IMR-90 (cell line): ENCODE measurements around the gene NUDT6. TPM values are rescaled to one million over a fixed set of nuclear protein-coding genes. Genes with fewer than 3 reads are reported as not detected.

Experiments used
- ATAC-seq: fragments of 200-7000 bp; cut with Tn5 transposase; 2 replicates; pipeline ENCODE4 v1.9.1; 2020; ENCODE audit warnings: low read depth, mild to moderate bottlenecking, moderate library complexity
- BruUV-seq: library from RNA; stranded (reverse); fragments of 400-500 nt; replicated peaks from 2 replicates; lab custom pipeline; 2021; lab: Mats Ljungman, UMichigan
- CTCF ChIA-PET: fragments of 300-600 bp; formaldehyde crosslinking; extraction: SDS; loops from one replicate; lab custom pipeline; 2021; ENCODE audit warnings: antibody characterized with exemption; lab: Yijun Ruan, JAX
- POLR2A ChIA-PET: fragments of 300-600 bp; sonication (Branson Sonifier 250); formaldehyde crosslinking; loops from one replicate; lab custom pipeline; 2022; ENCODE audit warnings: antibody characterized with exemption; ENCODE audit not compliant: unreplicated experiment; lab: Charles Lee
- DNase-seq: peaks from one replicate; pipeline ENCODE4 v3.0.0; 2013
- H2AFZ ChIP-seq: replicated peaks from 2 replicates; pipeline ENCODE3; 2013; ENCODE audit warnings: low read length, mild to moderate bottlenecking; ENCODE audit not compliant: poor library complexity
- H2AK5ac ChIP-seq: 2 replicates; pipeline ENCODE4 v1.6.1; 2013; ENCODE audit warnings: low read depth, low read length, inconsistent platforms
- H2AK9ac ChIP-seq: replicated peaks from 2 replicates; pipeline ENCODE3; 2013; ENCODE audit warnings: mild to moderate bottlenecking, low read depth, low read length, moderate library complexity; ENCODE audit not compliant: poor library complexity
- H2BK120ac ChIP-seq: 2 replicates; pipeline ENCODE4 v1.6.1; 2013; ENCODE audit warnings: low read depth, low read length, inconsistent platforms
- H2BK15ac ChIP-seq: 3 replicates; pipeline ENCODE4 v1.6.1; 2013; ENCODE audit warnings: low read depth, low read length, inconsistent platforms
- H2BK20ac ChIP-seq: 2 replicates; pipeline ENCODE4 v1.6.1; 2013; ENCODE audit warnings: low read depth, mild to moderate bottlenecking, inconsistent platforms, low read length, moderate library complexity
- H2BK5ac ChIP-seq: 2 replicates; pipeline ENCODE4 v1.6.1; 2013; ENCODE audit warnings: mild to moderate bottlenecking, low read depth, low read length, inconsistent platforms; ENCODE audit not compliant: poor library complexity, severe bottlenecking
- H3K14ac ChIP-seq: replicated peaks from 2 replicates; pipeline ENCODE4 v1.6.1; 2013; ENCODE audit warnings: low read depth, low read length, inconsistent platforms
- H3K18ac ChIP-seq: 2 replicates; pipeline ENCODE4 v1.6.1; 2013; ENCODE audit warnings: low read depth, low read length, control low read depth
- H3K23ac ChIP-seq: 2 replicates; pipeline ENCODE4 v1.6.1; 2013; ENCODE audit warnings: low read depth, low read length, inconsistent platforms
- H3K27ac ChIP-seq: 2 replicates; pipeline ENCODE4 v1.5.1; 2013; ENCODE audit warnings: mild to moderate bottlenecking, control low read depth, low read length; ENCODE audit not compliant: insufficient read depth
- H3K27me3 ChIP-seq: 2 replicates; pipeline ENCODE4 v1.6.1; 2013; ENCODE audit warnings: low read length; ENCODE audit not compliant: control insufficient read depth, insufficient read depth
- H3K36me3 ChIP-seq: 2 replicates; pipeline ENCODE4 v1.6.1; 2013; ENCODE audit warnings: low read length, mixed read lengths; ENCODE audit not compliant: control insufficient read depth, insufficient read depth
- H3K4ac ChIP-seq: 2 replicates; pipeline ENCODE4 v1.6.1; 2013; ENCODE audit warnings: low read depth, low read length, inconsistent platforms
- H3K4me1 ChIP-seq: 2 replicates; pipeline ENCODE4 v1.6.1; 2013; ENCODE audit warnings: low read length, mixed read lengths; ENCODE audit not compliant: control insufficient read depth, insufficient read depth
- H3K4me2 ChIP-seq: 2 replicates; pipeline ENCODE4 v1.6.1; 2013; ENCODE audit warnings: low read depth, mild to moderate bottlenecking, control low read depth, low read length, moderate library complexity
- H3K4me3 ChIP-seq: 2 replicates; pipeline ENCODE4 v1.5.1; 2013; ENCODE audit warnings: low read depth, mild to moderate bottlenecking, control low read depth, low read length, moderate library complexity; ENCODE audit not compliant: insufficient read depth
- H3K56ac ChIP-seq: 2 replicates; pipeline ENCODE4 v1.6.1; 2013; ENCODE audit warnings: low read length, inconsistent platforms; ENCODE audit not compliant: insufficient read depth; ENCODE audit errors: extremely low read depth
- H3K79me1 ChIP-seq, 2 experiments: 2 replicates each; pipeline ENCODE4 v1.6.1; 2013; ENCODE audit warnings: low read length in 2 of 2, inconsistent platforms in 1 of 2, low read depth in 1 of 2
- H3K9ac ChIP-seq: 2 replicates; pipeline ENCODE4 v1.6.1; 2013; ENCODE audit warnings: low read depth, low read length, control low read depth
- H3K9me1 ChIP-seq: 2 replicates; pipeline ENCODE4 v1.6.1; 2013; ENCODE audit warnings: low read length, inconsistent platforms; ENCODE audit not compliant: insufficient read depth
- H3K9me3 ChIP-seq: 2 replicates; pipeline ENCODE4 v1.6.1; 2013; ENCODE audit warnings: low read length; ENCODE audit not compliant: control insufficient read depth, insufficient read depth
- H4K20me1 ChIP-seq: 2 replicates; pipeline ENCODE4 v1.6.1; 2013; ENCODE audit warnings: low read length, inconsistent platforms; ENCODE audit not compliant: insufficient read depth
- H4K5ac ChIP-seq: 2 replicates; pipeline ENCODE4 v1.6.1; 2013; ENCODE audit warnings: mild to moderate bottlenecking, low read depth, low read length, control low read depth
- H4K8ac ChIP-seq, 2 experiments: 2 replicates each; pipeline ENCODE4 v1.6.1; 2013; ENCODE audit warnings: low read depth in 2 of 2, low read length in 2 of 2, control low read depth in 1 of 2, inconsistent platforms in 1 of 2
- H4K91ac ChIP-seq: 2 replicates; pipeline ENCODE4 v1.6.1; 2013; ENCODE audit warnings: low read depth, low read length, inconsistent platforms; ENCODE audit not compliant: insufficient read depth
- BHLHE40 ChIP-seq: fragments of 150-350 bp; IDR thresholded peaks from 2 replicates; pipeline ENCODE4 v1.6.1; 2016; ENCODE audit warnings: mild to moderate bottlenecking, low read depth, low read length
- CEBPB ChIP-seq: IDR thresholded peaks from 2 replicates; pipeline ENCODE4 v1.6.1; 2012; ENCODE audit warnings: low read depth, low read length, improper control_type of control experiment
- CHD1 ChIP-seq: IDR thresholded peaks from 2 replicates; pipeline ENCODE4 v1.6.1; 2012; ENCODE audit warnings: low read depth, low read length, improper control_type of control experiment
- CTCF ChIP-seq: conservative IDR thresholded peaks from 2 replicates; pipeline ENCODE4 v1.5.1; 2012; ENCODE audit warnings: mild to moderate bottlenecking, low read depth, low read length, improper control_type of control experiment
- ELK1 ChIP-seq: fragments of 150-350 bp; IDR thresholded peaks from 2 replicates; pipeline ENCODE4 v1.6.1; 2016; ENCODE audit warnings: low read depth, mild to moderate bottlenecking, low read length, moderate library complexity, borderline replicate concordance
- MAFK ChIP-seq: IDR thresholded peaks from 2 replicates; pipeline ENCODE4 v1.6.1; 2012; ENCODE audit warnings: low read depth, low read length, improper control_type of control experiment
- MAZ ChIP-seq: IDR thresholded peaks from 2 replicates; pipeline ENCODE4 v1.6.1; 2012; ENCODE audit warnings: low read depth, mild to moderate bottlenecking, low read length, improper control_type of control experiment, moderate library complexity, borderline replicate concordance
- MXI1 ChIP-seq: IDR thresholded peaks from 2 replicates; pipeline ENCODE4 v1.6.1; 2012; ENCODE audit warnings: low read depth, mild to moderate bottlenecking, low read length, moderate library complexity, borderline replicate concordance
- NFE2L2 ChIP-seq: fragments of 150-350 bp; IDR thresholded peaks from 2 replicates; pipeline ENCODE4 v1.6.1; 2016; ENCODE audit warnings: low read depth, mild to moderate bottlenecking, low read length
- POLR2A ChIP-seq: IDR thresholded peaks from 2 replicates; pipeline ENCODE4 v1.6.1; 2012; ENCODE audit warnings: mild to moderate bottlenecking, low read depth, low read length
- RAD21 ChIP-seq: IDR thresholded peaks from 2 replicates; pipeline ENCODE4 v1.6.1; 2012; ENCODE audit warnings: low read length, improper control_type of control experiment
- RFX5 ChIP-seq: IDR thresholded peaks from 2 replicates; pipeline ENCODE4 v1.8.0; 2012; ENCODE audit warnings: low read depth, mild to moderate bottlenecking, low read length, moderate library complexity
- SMC3 ChIP-seq: fragments of 150-350 bp; IDR thresholded peaks from 2 replicates; pipeline ENCODE4 v1.6.1; 2016; ENCODE audit warnings: low read depth, mild to moderate bottlenecking, antibody characterized with exemption, low read length, moderate library complexity
- WGBS, 2 experiments: methylation state at CpG; one replicate each; pipeline versions ENCODE4 v1.1.5 to v1.1.7; 2013; ENCODE audit warnings: missing lambda C conversion rate in 2 of 2; ENCODE audit not compliant: insufficient read length in 1 of 2; ENCODE audit errors: extremely low coverage in 2 of 2; 5-methylcytosine and 5-hydroxymethylcytosine counted together
- dilution Hi-C: fragments of 300-500 bp; cut with HindIII; formaldehyde crosslinking; loops from one replicate; pipeline ENCODE4 v1.14.3; 2018; ENCODE audit warnings: low sequenced_read_pairs; ENCODE audit not compliant: unreplicated experiment
- in situ Hi-C: fragments of 300-500 bp; cut with MboI; formaldehyde crosslinking; loops from 3 replicates; pipeline ENCODE4 v1.14.3; 2019; ENCODE audit warnings: low sequenced_read_pairs, inconsistent platforms, mixed read lengths
- intact Hi-C: fragments of 100-400 bp; cut with micrococcal nuclease; formaldehyde crosslinking; loops from 2 replicates; pipeline ENCODE4 v1.10.0; 2022
- polyA plus RNA-seq, 3 experiments: library from polyadenylated mRNA; depleted of rRNA; stranded (reverse); fragments of >200 nt; gene quantifications; 2 replicates each; pipeline ENCODE4 v1.2.3, GENCODE V29; 2012; ENCODE audit warnings: low replicate concordance in 1 of 3
- total RNA-seq: library from RNA; depleted of rRNA; stranded (reverse); fragments of >200 nt; gene quantifications from 2 replicates; pipeline ENCODE4 v1.2.3, GENCODE V29; 2012
- TF ChIP-seq, protein P1 (sequence below): fragments of 150-350 bp; IDR thresholded peaks from 2 replicates; pipeline ENCODE4 v1.6.1; 2017; ENCODE audit warnings: mild to moderate bottlenecking, antibody characterized with exemption, low read length, low read depth

Gene NUDT6
- total and polyA plus RNA-seq, 2 of the 4 experiments (the other 2 are of a cell fraction) = 2.7 to 4.8 TPM

DNA sequence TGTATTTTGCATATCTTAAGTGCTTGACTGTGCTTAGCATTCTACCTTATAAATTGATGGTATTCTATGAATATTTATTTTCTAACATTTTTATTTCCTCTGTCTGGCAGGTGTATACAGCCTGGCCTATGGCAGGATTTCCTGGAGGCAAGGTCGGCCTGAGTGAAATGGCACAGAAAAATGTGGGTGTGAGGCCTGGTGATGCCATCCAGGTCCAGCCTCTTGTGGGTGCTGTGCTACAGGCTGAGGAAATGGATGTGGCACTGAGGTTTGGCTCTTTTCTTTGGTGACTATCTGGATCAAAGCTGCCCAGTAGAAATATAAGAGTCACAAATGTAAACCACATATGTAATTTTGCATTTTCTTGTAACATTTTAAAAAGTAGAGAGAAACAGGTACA lies 6.5 kb upstream of the NUDT6 start:
- no peak overlapping the region for H3K4ac ChIP-seq
- no peaks in the 10 kb centered on the region for H3K27me3 ChIP-seq
- WGBS, 2 experiments = no CpG with 5 or more reads among the region's 1 CpG
- H3K9me1 ChIP-seq = peaks cover 3% of the 10 kb centered on the region; the same call in 1 of the 2 replicates
- no peak overlapping the region for H4K5ac ChIP-seq
- TF ChIP-seq ELK1 (no peak), BHLHE40 (no peak), POLR2A (no peak), MXI1 (no peak), RAD21 (no peak), MAFK (no peak), CTCF (no peak), MAZ (no peak), CHD1 (no peak), CEBPB (no peak), NFE2L2 (no peak), SMC3 (no peak), RFX5 (no peak)
- TF ChIP-seq, protein P1, sequence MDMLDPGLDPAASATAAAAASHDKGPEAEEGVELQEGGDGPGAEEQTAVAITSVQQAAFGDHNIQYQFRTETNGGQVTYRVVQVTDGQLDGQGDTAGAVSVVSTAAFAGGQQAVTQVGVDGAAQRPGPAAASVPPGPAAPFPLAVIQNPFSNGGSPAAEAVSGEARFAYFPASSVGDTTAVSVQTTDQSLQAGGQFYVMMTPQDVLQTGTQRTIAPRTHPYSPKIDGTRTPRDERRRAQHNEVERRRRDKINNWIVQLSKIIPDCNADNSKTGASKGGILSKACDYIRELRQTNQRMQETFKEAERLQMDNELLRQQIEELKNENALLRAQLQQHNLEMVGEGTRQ = no peak
- BruUV-seq = no TSS peak
- H3K9me3 ChIP-seq = no peaks in the 10 kb centered on the region
- H3K36me3 ChIP-seq = peaks cover 4% of the 10 kb centered on the region
- H3K14ac ChIP-seq = no peak overlapping the region
- H3K4me2 ChIP-seq = no peak overlapping the region
- peak overlapping the region; percentile 34 for H2AK9ac ChIP-seq
- no peak overlapping the region for H2BK15ac ChIP-seq
- ATAC-seq (no peak), DNase-seq (no peak)
- H2AK5ac ChIP-seq = no peak overlapping the region
- H2AFZ ChIP-seq = no peak overlapping the region
- no peak overlapping the region for H4K91ac ChIP-seq
- intact Hi-C loops (no loop called here), in situ Hi-C loops (loop anchor here (5.0 kb wide), 1 partner anchor 177 kb away; no protein-coding TSS in a partner anchor), dilution Hi-C loops (no loop called here)
- H4K20me1 ChIP-seq = no peaks in the 10 kb centered on the region
- POLR2A ChIA-PET = no interaction called here
- no peak overlapping the region for H2BK20ac ChIP-seq
- CTCF ChIA-PET = no interaction called here
- no peak overlapping the region for H3K9ac ChIP-seq
- peaks cover 17 to 24% of the 10 kb centered on the region in 2 experiments for H3K79me1 ChIP-seq
- H3K18ac ChIP-seq = no peak overlapping the region
- H3K23ac ChIP-seq = no peak overlapping the region
- no peak overlapping the region for H4K8ac ChIP-seq
- H3K4me3 ChIP-seq = no peak overlapping the region
- no peaks in the 10 kb centered on the region for H3K4me1 ChIP-seq
- no peak overlapping the region for H3K27ac ChIP-seq
- H2BK120ac ChIP-seq = no peak overlapping the region
- H2BK5ac ChIP-seq = no peak overlapping the region
- H3K56ac ChIP-seq = no peak overlapping the region
